Measurements from ENCODE around the gene SKAP1. TPM values are rescaled to one million over a fixed set of nuclear protein-coding genes. Genes with fewer than 3 reads are reported as not detected.
"Not testable (repeated sequence)": the region's sequence is repeated elsewhere in the genome, so short reads cannot be mapped to it uniquely, and the experiment has no call there.

SKAP1 gene
- total RNA-seq, 6 experiments from 2014 or later, result 4.5 to 51.0 (median 17.5) TPM

- H3K36me3 ChIP-seq, result no peaks in the 10 kb centered on the region
- H3K9me3 ChIP-seq, result no peaks in the 10 kb centered on the region
- no peaks in the 10 kb centered on the region for H3K4me1 ChIP-seq
- no peak overlapping the region for H3K4me3 ChIP-seq
- no peak overlapping the region for H3K27ac ChIP-seq
- H3K27me3 ChIP-seq, result no peaks in the 10 kb centered on the region
- WGBS (ENCODE audit: insufficient coverage, low coverage, low lambda C conversion rate, missing lambda C conversion rate), result 74% methylated on average over 2 of the region's 2 CpGs
- intact Hi-C loops (cut with DNase I), result loop anchor here in 1 of 2 donors (10.0 kb wide), 1 partner anchor 274 kb away; the partner anchor contains the start of genes HOXB7 and HOXB8
- TF ChIP-seq, protein P1, sequence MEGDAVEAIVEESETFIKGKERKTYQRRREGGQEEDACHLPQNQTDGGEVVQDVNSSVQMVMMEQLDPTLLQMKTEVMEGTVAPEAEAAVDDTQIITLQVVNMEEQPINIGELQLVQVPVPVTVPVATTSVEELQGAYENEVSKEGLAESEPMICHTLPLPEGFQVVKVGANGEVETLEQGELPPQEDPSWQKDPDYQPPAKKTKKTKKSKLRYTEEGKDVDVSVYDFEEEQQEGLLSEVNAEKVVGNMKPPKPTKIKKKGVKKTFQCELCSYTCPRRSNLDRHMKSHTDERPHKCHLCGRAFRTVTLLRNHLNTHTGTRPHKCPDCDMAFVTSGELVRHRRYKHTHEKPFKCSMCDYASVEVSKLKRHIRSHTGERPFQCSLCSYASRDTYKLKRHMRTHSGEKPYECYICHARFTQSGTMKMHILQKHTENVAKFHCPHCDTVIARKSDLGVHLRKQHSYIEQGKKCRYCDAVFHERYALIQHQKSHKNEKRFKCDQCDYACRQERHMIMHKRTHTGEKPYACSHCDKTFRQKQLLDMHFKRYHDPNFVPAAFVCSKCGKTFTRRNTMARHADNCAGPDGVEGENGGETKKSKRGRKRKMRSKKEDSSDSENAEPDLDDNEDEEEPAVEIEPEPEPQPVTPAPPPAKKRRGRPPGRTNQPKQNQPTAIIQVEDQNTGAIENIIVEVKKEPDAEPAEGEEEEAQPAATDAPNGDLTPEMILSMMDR (IDR thresholded peaks at IDR 0.05), result no peak
- no peak for TF ChIP-seq POLR2A (IDR thresholded peaks at IDR 0.05)
- no peak for DNase-seq
- no peak for ATAC-seq
Observed at GRCh38 chr17:48340916-48341315, 89.1 kb downstream of the SKAP1 start.

DNA sequence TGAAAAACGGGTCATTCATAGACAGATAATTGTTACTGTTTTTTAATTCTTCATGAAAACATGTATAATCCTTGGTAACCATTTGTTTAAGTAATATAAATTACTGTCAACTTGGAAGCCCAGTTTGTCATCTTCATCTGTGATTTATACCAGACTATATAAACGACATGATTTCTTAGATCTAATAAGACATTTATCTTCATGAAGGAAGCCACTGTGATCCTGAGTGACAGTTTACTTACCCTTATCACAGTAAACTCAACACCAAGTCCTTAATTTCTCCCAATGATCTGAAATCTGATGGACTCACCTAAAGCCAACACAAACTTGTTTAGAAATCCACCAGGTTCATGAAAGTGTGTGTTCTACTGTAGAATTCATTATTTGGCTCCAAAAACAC is 91.3 kb downstream of the SKAP1 start:
- intact Hi-C loops (cut with DNase I), result no loop called here
- TF ChIP-seq POLR2A (IDR thresholded peaks at IDR 0.05), result no peak
- TF ChIP-seq, protein P1 (IDR thresholded peaks at IDR 0.05), result no peak
- Histone ChIP-seq H3K27me3 (peaks cover 0 to 10% of the 10 kb centered on the region in 2 donors), H3K27ac (no peak overlapping the region), H3K9me3 (no peaks in the 10 kb centered on the region), H3K4me3 (no peak overlapping the region), H3K36me3 (no peaks in the 10 kb centered on the region), H3K4me1 (no peaks in the 10 kb centered on the region)
- no peak for DNase-seq
- no peak for ATAC-seq
- WGBS (ENCODE audit: insufficient coverage, low coverage, low lambda C conversion rate, missing lambda C conversion rate), result 30% methylated on average over 2 of the region's 2 CpGs

DNA sequence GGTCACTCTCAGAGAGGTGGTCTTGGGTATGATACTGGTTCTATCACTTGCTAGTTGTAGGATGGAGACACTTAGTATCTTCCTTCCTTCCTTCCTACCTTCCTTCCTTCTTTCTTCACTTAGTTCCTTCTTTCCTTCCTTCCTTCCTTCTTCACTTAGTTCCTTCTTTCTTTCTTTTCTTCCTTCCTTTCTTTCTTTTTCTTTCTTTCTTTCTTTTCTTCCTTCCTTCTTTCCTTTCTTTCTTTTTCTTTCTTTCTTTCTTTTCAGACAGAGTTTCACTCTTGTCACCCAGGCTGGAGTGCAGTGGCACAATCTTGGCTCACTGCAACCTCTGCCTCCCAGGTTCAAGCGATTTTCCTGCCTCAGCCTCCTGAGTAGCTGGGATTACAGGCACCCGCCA is 92.1 kb downstream of the SKAP1 start:
- H3K4me1 ChIP-seq; DNase-seq; intact Hi-C loops (cut with DNase I); H3K9me3 ChIP-seq; H3K36me3 ChIP-seq; H3K4me3 ChIP-seq; ATAC-seq; H3K27ac ChIP-seq: not testable (repeated sequence)
- H3K27me3 ChIP-seq, result peaks cover 4 to 11% of the 10 kb centered on the region in 2 donors
- 77% methylated on average over 2 of the region's 2 CpGs for WGBS (ENCODE audit: insufficient coverage, low coverage, low lambda C conversion rate, missing lambda C conversion rate)

DNA sequence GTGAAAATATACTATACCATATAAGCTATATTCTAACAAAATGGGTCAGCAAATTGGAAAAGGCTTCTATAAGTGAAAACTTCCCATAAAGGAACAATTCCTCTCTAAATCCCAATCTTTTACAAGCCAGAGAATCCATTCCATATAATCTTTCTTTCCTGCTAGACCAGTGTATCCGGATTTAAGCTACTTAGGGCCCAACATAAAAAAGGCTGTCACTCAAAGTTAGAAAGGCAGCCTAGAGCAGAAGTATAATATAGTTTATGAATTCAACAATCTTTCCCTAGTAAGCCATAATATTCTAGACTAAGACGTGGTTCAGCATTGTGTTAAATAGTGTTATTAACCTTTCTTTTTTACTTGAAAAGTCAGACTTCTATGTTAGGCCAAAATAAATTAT is 93.0 kb downstream of the SKAP1 start:
- H3K36me3 ChIP-seq, result no peaks in the 10 kb centered on the region
- H3K9me3 ChIP-seq, result no peaks in the 10 kb centered on the region
- H3K27me3 ChIP-seq, result peaks cover 5 to 11% of the 10 kb centered on the region in 2 donors
- no peak overlapping the region for H3K4me3 ChIP-seq
- TF ChIP-seq POLR2A (IDR thresholded peaks at IDR 0.05), result no peak
- TF ChIP-seq, protein P1 (IDR thresholded peaks at IDR 0.05), result no peak
- no peaks in the 10 kb centered on the region for H3K4me1 ChIP-seq
- WGBS (ENCODE audit: insufficient coverage, low coverage, low lambda C conversion rate, missing lambda C conversion rate), result 62% methylated on average over 2 of the region's 2 CpGs
- ATAC-seq (no peak), DNase-seq (no peak)
- H3K27ac ChIP-seq, result no peak overlapping the region
- intact Hi-C loops (cut with DNase I), result no loop called here

DNA sequence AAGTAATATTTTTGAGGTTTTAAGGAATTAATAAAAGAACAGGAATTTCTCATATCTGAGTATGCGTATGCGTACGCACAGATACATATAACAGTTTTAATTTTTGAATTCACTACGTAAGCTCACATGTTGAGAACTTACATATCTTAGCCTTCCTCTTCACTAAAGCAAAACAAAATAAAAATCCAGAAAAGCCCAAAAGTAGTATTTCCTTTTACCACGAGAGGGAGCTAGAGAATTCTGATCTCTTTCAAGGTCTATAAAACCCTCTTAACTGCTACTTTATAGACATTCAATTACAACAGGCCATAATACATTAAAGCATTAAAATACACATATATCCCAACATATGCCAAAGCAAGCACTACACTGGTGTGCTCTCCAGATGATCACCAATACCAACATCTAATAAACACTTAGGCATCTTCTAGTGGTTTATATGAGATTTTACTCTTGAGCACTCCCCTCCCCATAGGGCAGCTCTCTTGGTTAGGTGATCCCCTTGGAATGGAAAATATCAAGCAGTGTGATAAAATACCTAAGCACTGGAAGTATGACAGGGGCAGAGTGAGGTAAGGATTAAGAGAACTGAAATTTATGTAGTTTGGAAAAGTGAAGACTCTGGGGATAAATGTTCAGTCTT is 94.0 kb downstream of the SKAP1 start:
- TF ChIP-seq POLR2A (IDR thresholded peaks at IDR 0.05), result no peak
- TF ChIP-seq, protein P1 (IDR thresholded peaks at IDR 0.05), result peak; percentile 65 to 81 (median 74)
- DNase-seq, result no peak
- no peak overlapping the region for H3K27ac ChIP-seq
- WGBS (ENCODE audit: insufficient coverage, low coverage, low lambda C conversion rate, missing lambda C conversion rate), result 5% methylated on average over 5 of the region's 5 CpGs
- peak; percentile 46 to 70 (median 58) for ATAC-seq
- H3K4me3 ChIP-seq, result no peak overlapping the region
- H3K36me3 ChIP-seq, result no peaks in the 10 kb centered on the region
- H3K27me3 ChIP-seq, result peaks cover 5 to 11% of the 10 kb centered on the region in 2 donors
- intact Hi-C loops (cut with DNase I), result no loop called here
- H3K9me3 ChIP-seq, result no peaks in the 10 kb centered on the region
- H3K4me1 ChIP-seq, result no peaks in the 10 kb centered on the region
